Stomach (tissue), 4 donors: ENCODE results near the gene GPR148.

ENCODE experiments used
- POLR2A ChIP-seq, 4 donors: fragments of 450-650 bp; IDR thresholded peaks; one replicate each; pipeline ENCODE4 v1.6.1; 2016; ENCODE audit warnings: antibody characterized with exemption in 4 of 4, control low read depth in 2 of 4, mild to moderate bottlenecking in 1 of 4, moderate library complexity in 1 of 4
- POLR2AphosphoS5 ChIP-seq, 3 donors: sonication (generic); formaldehyde crosslinking; IDR thresholded peaks; one replicate each; pipeline ENCODE4 v1.6.1; 2016; ENCODE audit warnings: antibody characterized with exemption in 3 of 3
- TF ChIP-seq, protein P1 (sequence below), 7 experiments: fragments of 450-650 bp in 4 of 7; fragments of 200-600 bp in 3 of 7; sonication (generic) in 3 of 7; IDR thresholded peaks; one replicate each; pipeline ENCODE4 v1.5.1; 2016 to 2019; ENCODE audit warnings: antibody characterized with exemption in 7 of 7, control low read depth in 2 of 7, mild to moderate bottlenecking in 1 of 7

- TF ChIP-seq, protein P1, sequence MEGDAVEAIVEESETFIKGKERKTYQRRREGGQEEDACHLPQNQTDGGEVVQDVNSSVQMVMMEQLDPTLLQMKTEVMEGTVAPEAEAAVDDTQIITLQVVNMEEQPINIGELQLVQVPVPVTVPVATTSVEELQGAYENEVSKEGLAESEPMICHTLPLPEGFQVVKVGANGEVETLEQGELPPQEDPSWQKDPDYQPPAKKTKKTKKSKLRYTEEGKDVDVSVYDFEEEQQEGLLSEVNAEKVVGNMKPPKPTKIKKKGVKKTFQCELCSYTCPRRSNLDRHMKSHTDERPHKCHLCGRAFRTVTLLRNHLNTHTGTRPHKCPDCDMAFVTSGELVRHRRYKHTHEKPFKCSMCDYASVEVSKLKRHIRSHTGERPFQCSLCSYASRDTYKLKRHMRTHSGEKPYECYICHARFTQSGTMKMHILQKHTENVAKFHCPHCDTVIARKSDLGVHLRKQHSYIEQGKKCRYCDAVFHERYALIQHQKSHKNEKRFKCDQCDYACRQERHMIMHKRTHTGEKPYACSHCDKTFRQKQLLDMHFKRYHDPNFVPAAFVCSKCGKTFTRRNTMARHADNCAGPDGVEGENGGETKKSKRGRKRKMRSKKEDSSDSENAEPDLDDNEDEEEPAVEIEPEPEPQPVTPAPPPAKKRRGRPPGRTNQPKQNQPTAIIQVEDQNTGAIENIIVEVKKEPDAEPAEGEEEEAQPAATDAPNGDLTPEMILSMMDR (IDR thresholded peaks at IDR 0.05), result no peak
- TF ChIP-seq POLR2AphosphoS5 (IDR thresholded peaks at IDR 0.05), result no peak
- no peak for TF ChIP-seq POLR2A (IDR thresholded peaks at IDR 0.05)
Measured at GRCh38 chr2:130768191-130768855, 39.5 kb downstream of the GPR148 start.
